Testis (tissue), 3 donors: ENCODE data around the gene MUC5AC. TPM values are rescaled to one million over a fixed set of nuclear protein-coding genes. Genes with fewer than 3 reads are reported as not detected.

ENCODE experiments used
- DNase-seq: peaks from one replicate; pipeline ENCODE4 v3.0.0-alpha.2; 2019
- H3K27ac ChIP-seq, 2 donors: fragments of 200-600 bp; sonication (generic); one replicate each; pipeline ENCODE4 v1.5.1; 2019
- H3K27me3 ChIP-seq: fragments of 200-600 bp; sonication (generic); one replicate; pipeline ENCODE4 v1.5.1; 2019
- H3K36me3 ChIP-seq: fragments of 200-600 bp; sonication (generic); one replicate; pipeline ENCODE4 v1.5.1; 2017; ENCODE audit warnings: low read depth; ENCODE audit errors: missing control alignments
- H3K4me1 ChIP-seq: fragments of 200-600 bp; sonication (generic); one replicate; pipeline ENCODE4 v1.5.1; 2019
- H3K4me3 ChIP-seq, 2 donors: fragments of 200-600 bp; sonication (generic); one replicate each; pipeline ENCODE4 v1.5.1; 2017 to 2019
- H3K9me3 ChIP-seq: fragments of 200-600 bp; sonication (generic); one replicate; pipeline ENCODE4 v1.5.1; 2017
- POLR2A ChIP-seq: fragments of 450-650 bp; IDR thresholded peaks from one replicate; pipeline ENCODE4 v1.6.1; 2017; ENCODE audit warnings: antibody characterized with exemption, mild to moderate bottlenecking, moderate library complexity
- WGBS, 2 donors: methylation state at CpG; one replicate each; pipeline ENCODE4 v1.1.5; 2018; 5-methylcytosine and 5-hydroxymethylcytosine counted together
- intact Hi-C: fragments of 100-400 bp; cut with DNase I; formaldehyde crosslinking; loops from one replicate; pipeline ENCODE4 v1.15.1; 2023; ENCODE audit warnings: low total_unique reads
- polyA plus RNA-seq: library from polyadenylated mRNA; stranded (reverse); fragments of 350-450 nt; fragmentation: Illumina TruSeq; extraction: RNeasy Lipid Tissue Mini Kit (QIAGEN cat#74804); gene quantifications from one replicate; pipeline ENCODE4 v1.2.3, GENCODE V29; 2014; ENCODE audit warnings: low read depth, low replicate concordance; ENCODE audit not compliant: insufficient read depth
- total RNA-seq, 2 donors: library from RNA; depleted of rRNA; stranded (reverse); fragments of >200 nt; gene quantifications; one replicate each; pipeline ENCODE4 v1.2.3, GENCODE V29; 2016
- TF ChIP-seq, protein P1 (sequence below), 3 experiments: fragments of 450-650 bp in 2 of 3; fragments of 200-600 bp in 1 of 3; sonication (generic) in 1 of 3; IDR thresholded peaks; one replicate each; pipeline ENCODE4 v1.5.1; 2016 to 2019; ENCODE audit warnings: antibody characterized with exemption in 3 of 3, mild to moderate bottlenecking in 2 of 3, moderate library complexity in 1 of 3

The MUC5AC gene
- total and polyA plus RNA-seq, 3 donors from 2014 or later: 0.31 to 0.62 (median 0.32) TPM

DNA sequence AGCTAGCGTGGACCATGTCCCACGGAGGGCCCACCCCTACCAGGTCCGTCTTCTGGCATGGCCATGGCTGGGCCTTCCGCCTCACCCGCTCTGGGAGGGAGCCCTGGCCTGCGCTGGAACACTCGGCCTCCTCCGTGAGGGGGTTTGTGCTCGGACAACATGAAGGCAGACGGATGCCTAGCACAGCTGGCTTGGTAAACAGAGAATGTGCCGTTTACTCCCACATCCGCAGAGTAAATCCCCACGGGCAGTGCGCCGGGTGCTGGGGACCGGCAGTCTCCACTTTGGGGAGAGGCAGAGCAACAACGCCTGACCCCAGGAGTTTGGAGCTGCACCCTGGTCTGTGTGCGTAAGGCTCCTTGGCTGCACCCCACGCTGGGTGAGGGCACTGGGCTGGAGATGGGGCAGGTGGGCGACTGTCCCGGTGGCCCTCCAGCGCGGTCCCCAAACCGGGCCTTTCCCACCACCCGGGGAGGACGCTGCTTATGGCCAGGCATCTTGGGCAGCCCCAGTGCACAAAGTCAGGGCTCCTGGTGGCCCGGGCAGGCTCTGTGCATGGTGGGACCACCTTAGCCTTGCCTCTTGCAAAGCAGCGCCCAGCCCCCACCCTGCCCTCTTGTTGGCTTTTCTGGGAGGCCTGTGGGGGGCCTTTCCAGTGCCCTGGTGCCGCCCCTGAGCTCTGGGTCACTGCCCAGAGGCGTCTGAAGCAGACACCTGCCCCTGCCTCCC lies 30.7 kb upstream of the MUC5AC start:
- Histone ChIP-seq H3K27me3 (no peaks in the 10 kb centered on the region), H3K9me3 (no peaks in the 10 kb centered on the region), H3K4me1 (no peaks in the 10 kb centered on the region), H3K27ac (no peak overlapping the region), H3K36me3 (no peaks in the 10 kb centered on the region), H3K4me3 (no peak overlapping the region)
- WGBS, 2 donors: 73 to 83% methylated on average over 8 to 30 of the region's 30 CpGs
- peak; percentile 3 for DNase-seq
- TF ChIP-seq POLR2A: no peak
- TF ChIP-seq, protein P1, sequence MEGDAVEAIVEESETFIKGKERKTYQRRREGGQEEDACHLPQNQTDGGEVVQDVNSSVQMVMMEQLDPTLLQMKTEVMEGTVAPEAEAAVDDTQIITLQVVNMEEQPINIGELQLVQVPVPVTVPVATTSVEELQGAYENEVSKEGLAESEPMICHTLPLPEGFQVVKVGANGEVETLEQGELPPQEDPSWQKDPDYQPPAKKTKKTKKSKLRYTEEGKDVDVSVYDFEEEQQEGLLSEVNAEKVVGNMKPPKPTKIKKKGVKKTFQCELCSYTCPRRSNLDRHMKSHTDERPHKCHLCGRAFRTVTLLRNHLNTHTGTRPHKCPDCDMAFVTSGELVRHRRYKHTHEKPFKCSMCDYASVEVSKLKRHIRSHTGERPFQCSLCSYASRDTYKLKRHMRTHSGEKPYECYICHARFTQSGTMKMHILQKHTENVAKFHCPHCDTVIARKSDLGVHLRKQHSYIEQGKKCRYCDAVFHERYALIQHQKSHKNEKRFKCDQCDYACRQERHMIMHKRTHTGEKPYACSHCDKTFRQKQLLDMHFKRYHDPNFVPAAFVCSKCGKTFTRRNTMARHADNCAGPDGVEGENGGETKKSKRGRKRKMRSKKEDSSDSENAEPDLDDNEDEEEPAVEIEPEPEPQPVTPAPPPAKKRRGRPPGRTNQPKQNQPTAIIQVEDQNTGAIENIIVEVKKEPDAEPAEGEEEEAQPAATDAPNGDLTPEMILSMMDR (IDR thresholded peaks at IDR 0.05): no peak
- intact Hi-C loops: no loop called here

DNA sequence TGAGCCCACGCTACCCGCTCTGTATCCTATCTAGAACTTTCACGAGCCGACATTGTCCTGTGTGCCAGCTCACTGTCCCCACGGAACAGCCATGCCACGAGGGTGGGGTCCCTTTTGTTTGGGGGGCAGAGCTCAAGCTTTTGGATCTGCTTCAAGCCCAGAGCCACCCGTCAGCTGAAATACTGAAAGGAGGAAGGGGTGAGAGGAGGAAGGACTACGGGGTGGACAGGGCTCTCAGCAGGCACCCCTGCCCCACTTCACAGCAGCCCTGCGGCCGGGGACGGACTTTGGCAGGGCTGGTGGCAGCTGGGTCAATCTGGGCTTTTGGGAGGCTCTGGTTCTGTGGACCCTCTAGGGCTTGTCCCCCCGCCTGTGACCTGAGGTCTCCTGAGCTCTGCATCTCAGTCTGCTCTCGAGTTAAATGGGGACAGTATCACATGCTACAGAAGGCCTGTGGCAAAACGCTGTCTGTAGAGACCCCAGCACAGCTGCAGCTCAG lies 30.0 kb upstream of the MUC5AC start:
- DNase-seq: no peak
- H3K4me3 ChIP-seq: no peak overlapping the region
- H3K27me3 ChIP-seq: no peaks in the 10 kb centered on the region
- H3K36me3 ChIP-seq: no peaks in the 10 kb centered on the region
- no peak overlapping the region for H3K27ac ChIP-seq
- no peaks in the 10 kb centered on the region for H3K9me3 ChIP-seq
- WGBS, 2 donors: 84 to 85% methylated on average over 12 to 14 of the region's 14 CpGs
- H3K4me1 ChIP-seq: no peaks in the 10 kb centered on the region
- intact Hi-C loops: no loop called here
- no peak for TF ChIP-seq POLR2A
- TF ChIP-seq, protein P1 (IDR thresholded peaks at IDR 0.05): no peak

DNA sequence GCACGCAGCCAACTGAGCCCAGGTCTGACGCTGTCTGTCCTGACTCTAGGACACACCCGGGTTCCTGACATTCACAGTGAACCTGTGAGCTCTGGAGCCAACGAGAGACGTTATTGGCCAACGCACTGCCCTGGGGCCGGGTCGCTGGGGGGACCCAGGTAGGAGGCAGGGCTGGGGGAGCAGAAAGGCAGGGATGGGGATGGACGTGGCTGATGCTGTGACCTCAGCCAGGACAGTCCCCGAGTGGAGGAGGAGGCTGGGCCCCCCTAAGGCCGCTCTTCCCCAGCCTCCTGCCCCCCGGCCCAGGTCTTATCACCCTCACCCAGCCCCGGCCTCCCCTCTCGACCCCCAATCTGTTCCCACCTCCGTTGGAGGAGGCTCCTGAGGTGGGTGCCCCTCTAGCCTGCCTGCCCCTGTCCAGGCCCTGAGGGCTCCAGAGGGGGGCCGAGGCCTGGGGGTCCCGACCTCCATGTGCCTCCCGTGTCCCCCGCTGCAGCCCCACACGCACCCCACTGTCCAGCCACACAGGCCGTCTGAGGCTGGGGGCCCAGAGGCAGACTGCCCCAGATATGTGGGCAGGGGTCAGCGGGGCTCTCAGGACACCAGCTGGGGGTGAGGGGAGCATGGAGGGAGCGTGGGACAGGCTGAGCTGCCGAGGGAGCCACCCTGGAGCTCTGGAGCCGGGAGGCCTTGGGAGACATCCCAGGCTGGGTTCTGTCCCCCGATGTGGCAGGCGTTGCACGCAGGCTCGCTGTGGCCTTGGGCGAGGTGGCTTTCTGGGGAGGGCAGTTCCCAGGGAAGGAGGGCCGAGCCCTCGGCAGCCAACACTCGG lies 29.2 kb upstream of the MUC5AC start:
- no peak for DNase-seq
- no peaks in the 10 kb centered on the region for H3K27me3 ChIP-seq
- no peaks in the 10 kb centered on the region for H3K4me1 ChIP-seq
- no peaks in the 10 kb centered on the region for H3K36me3 ChIP-seq
- no peak overlapping the region for H3K27ac ChIP-seq
- H3K4me3 ChIP-seq: no peak overlapping the region
- H3K9me3 ChIP-seq: no peaks in the 10 kb centered on the region
- WGBS, 2 donors: 81 to 88% methylated on average over 15 to 29 of the region's 33 CpGs
- no peak for TF ChIP-seq POLR2A
- TF ChIP-seq, protein P1 (IDR thresholded peaks at IDR 0.05): no peak
- intact Hi-C loops: no loop called here

DNA sequence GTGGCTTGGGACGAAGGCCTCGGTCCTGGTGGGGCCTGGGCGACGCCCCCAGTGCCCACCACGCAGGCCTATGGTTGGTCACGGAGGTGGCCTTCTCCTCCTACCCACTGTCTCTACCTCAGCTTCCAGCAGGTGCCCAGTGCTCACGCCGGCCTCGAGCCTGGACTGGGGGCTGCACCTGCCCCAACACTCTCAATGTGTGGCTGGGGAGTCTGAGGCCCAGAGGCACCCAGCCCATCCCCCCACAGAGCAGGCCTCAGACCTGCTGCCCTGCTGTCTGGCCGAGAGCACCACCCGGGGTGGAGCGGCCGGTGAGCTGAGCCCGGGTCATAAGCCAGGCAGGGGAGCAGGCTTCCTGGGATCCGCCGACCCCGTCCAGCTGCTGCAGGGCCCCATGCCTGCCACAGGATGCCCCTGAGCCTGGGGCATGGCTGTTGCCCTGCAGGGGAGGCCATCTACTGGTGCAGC lies 28.6 kb upstream of the MUC5AC start:
- intact Hi-C loops: no loop called here
- Histone ChIP-seq H3K9me3 (no peaks in the 10 kb centered on the region), H3K27me3 (no peaks in the 10 kb centered on the region), H3K27ac (no peak overlapping the region), H3K4me3 (no peak overlapping the region), H3K4me1 (no peaks in the 10 kb centered on the region), H3K36me3 (no peaks in the 10 kb centered on the region)
- DNase-seq: no peak
- TF ChIP-seq POLR2A: no peak
- TF ChIP-seq, protein P1 (IDR thresholded peaks at IDR 0.05): no peak
- WGBS, 2 donors: 83% methylated on average over 13 of the region's 17 CpGs; no CpG with 5 or more reads in 1 of the 2 donors
